CD4-positive, alpha-beta T cell treated with Interleukin-6 for 4 hours (primary cell): Measurements from ENCODE around the gene NSD2.
"Not testable (repeated sequence)": the region's sequence is repeated elsewhere in the genome, so short reads cannot be mapped to it uniquely, and the experiment has no call there.

Experiments used
- DNase-seq: peaks from one replicate; pipeline ENCODE4 v3.0.0-alpha.2; 2020; ENCODE audit warnings: mixed read lengths

The NSD2 gene

DNA sequence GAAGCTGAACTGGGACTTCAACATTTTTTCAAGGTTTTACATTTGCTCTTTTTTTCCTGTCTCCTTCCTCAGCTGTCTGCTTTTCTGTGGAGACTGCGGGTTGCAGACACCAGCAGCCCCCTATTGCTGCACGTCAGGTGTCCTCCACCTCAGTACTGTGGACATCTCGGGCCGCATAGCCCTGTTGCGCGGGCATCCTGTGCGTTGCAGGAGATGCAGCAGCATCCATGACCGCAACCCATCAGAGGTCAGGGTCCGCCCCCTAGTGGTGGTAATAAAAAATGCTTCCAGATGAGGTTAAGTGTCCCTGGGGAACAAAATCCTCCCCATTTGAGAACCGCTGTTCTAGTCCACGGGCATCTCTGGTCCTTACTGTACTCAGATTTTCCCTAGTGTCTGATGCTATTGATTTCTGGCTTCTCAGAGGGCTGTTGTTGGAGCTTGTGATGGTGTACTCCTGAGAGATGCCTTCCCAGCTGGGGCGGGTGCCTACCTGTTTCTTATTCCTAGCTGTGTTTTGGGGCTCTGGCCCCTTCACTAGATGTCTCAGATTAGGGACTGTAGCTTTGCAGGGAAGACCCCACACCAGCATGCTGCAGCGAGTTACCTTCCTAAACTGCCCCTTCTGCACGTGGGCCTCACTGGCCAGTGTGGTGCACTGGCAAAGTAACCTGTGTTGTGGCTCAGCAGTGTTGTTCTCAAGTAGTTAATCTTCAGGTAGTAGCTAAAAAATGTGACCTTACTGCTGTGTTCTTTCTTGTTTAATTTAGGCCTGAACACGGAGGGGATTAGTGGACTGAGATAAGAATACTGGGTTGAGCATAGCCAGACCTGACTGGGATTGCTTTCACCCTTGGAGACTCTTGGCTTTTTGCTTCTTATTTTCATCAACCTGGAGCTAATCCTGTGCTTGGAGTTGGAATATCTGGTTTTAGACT is 28.2 kb downstream of the NSD2 start:
- peak; percentile 80 for DNase-seq

DNA sequence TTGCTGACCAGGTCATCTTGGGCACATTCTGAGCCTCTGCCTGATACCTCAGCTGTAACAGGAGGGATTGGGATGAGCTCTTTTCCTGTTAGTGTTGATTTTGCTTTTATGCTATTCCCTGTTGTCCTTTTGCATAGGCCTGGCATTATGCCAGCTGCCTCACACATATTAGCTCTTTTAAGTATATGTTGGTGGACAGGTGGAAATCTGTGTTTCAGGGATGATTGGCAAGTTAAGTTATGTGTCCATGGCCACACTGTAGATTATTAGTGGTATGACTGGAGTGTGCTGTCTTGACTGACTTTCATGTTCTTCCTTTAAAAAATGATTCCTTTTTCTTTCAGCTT is 28.9 kb downstream of the NSD2 start:
- DNase-seq: no peak

DNA sequence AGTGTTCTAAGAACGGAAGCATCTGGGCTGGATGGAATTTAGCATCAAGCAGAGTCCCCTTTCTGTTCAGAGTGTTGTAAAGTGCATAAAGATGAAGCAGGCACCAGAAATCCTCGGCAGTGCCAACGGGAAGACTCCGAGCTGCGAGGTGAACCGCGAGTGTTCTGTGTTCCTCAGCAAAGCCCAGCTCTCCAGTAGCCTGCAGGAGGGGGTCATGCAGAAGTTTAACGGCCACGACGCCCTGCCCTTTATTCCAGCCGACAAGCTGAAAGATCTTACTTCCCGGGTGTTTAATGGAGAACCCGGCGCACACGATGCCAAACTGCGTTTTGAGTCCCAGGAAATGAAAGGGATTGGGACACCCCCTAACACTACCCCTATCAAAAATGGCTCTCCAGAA is 29.4 kb downstream of the NSD2 start:
- DNase-seq: no peak

GRCh38 chr4:1901127-1901526 is 29.9 kb downstream of the NSD2 start:
- no peak for DNase-seq

DNA sequence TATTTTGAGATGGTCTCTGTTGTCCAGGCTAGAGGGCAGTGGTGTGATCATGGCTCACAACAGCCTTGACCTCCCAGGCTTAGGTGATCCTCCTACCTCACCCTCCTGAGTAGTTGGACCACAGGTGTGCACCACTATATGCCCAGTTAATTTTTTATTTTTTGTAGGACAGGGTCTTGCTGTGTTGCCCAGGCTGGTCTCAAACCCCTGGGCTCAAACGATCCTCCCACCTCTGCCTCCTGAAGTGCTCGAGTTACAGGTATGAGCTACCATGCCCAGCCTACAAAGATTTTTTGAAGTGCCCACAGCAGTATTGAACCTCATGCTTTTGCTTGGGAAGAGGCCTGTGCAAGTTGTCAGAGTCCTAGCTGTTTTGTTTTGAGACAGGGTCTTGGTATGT is 31.1 kb downstream of the NSD2 start:
- DNase-seq: no peak

GRCh38 chr4:1903035-1903434 is 31.8 kb downstream of the NSD2 start:
- no peak for DNase-seq

DNA sequence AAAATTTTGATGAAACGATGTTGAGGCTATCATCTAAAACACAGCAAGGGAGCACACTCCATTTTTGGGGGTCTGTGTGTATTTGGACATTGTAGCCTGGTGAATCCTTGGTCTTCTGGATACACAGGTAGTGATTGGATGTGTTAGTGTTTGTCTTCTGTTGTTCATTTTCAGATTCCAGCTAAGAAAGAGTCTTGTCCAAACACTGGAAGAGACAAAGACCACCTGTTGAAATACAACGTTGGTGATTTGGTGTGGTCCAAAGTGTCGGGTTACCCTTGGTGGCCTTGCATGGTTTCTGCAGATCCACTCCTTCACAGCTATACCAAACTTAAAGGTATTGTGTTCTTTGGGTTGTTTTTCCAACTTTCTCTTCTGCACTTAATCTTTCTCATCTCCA is 32.8 kb downstream of the NSD2 start:
- DNase-seq: no peak

GRCh38 chr4:1907848-1908525 is 36.8 kb downstream of the NSD2 start:
- no peak for DNase-seq

DNA sequence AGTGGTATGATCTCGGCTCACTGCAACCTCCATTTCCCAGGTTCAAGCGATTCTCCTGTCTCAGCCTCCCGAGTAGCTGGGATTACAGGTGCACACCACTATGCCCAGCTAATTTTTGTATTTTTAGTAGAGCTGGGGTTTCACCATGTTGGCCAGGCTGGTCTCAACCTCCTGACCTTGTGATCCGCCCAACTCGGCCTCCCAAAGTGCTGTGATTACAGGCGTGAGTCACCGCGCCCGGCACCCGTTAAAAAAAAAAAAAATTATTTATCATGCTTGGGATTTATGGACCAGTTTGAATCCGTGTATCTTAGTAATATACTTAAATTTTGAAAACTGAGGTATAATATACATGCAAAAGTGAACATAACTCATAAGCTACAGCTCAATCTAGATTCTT is 38.5 kb downstream of the NSD2 start:
- DNase-seq: not testable (repeated sequence)

DNA sequence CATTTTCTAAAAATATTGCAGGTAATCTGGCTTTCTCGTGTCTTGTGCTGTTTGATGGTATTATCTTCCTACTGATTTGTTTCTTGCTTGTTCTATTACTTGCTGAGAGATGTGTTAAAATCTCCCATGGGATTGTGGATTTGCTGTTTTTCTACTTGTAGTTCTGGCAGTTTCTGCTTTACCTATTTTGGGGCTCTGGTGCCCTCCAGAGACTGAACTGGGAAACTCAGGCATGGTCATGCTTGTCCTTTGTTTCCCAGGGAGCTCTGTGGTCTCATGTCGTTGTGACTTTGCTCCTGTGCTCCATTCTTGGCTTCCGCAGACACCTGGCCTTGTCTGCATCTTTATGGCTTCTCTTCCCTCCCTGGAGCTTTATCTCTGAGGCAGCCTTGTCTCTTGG is 39.5 kb downstream of the NSD2 start:
- DNase-seq: peak; percentile 12

DNA sequence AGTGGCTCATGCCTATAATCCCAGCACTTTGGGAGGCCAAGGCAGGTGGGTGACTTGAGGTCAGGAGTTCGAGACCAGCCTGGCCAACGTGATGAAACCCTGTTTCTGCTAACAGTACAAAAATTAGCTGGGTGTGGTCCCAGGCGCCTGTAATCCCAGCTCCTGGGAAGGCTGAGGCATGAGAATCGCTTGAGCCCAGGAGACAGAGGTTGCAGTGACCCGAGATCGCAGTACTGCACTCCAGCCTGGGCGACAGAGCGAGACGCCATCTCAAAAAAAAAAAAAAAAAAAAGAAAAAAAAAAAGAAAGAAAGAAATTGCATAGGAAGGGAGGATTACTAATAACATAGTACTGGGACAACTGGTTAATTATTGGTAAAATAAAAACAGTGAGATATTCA is 40.1 kb downstream of the NSD2 start:
- not testable (repeated sequence) for DNase-seq

DNA sequence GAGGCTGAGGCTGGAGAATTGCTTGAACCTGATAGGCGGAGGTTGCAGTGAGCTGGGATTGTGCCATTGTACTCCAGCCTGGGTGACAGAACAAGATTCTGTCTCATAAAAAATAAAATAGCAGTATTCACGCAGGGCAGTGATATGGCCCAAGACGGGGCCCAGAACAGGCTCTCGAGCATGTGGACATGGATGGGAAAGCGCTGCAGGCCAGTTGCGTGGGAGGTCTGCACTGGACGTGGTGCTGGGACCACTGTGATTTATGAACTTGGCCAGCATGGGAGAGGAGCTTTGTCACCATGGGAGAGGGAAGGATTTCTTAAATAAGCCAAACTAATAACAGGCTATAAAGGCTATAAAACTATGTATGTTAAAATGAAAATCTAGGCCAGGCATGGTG is 51.6 kb downstream of the NSD2 start:
- DNase-seq: no peak

GRCh38 chr4:1927675-1928074 is 56.5 kb downstream of the NSD2 start:
- no peak for DNase-seq

- no peak for DNase-seq
Measured at GRCh38 chr4:1928356-1929239, 57.4 kb downstream of the NSD2 start.

- no peak for DNase-seq
Measured at GRCh38 chr4:1932736-1933135, 61.5 kb downstream of the NSD2 start.

DNA sequence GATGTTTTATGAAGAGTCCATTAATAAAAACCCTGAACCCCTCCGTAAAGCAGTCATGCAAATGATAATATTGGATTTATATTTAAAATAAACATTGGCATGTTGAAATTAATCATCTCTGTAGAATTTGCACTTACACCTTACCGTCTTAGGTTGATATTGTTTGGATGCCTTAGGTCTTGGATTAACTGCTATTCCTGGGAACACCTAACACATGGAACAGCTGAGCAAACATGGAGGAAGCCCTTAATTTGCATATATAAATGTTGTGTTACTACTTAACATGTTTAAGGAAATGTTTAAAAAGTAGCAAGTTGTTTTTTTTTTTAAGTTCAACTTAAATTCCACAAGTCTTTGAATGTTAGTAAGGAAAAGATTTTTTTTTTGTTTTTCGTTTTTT is 62.5 kb downstream of the NSD2 start:
- no peak for DNase-seq

GRCh38 chr4:1937550-1937949 is 66.4 kb downstream of the NSD2 start:
- no peak for DNase-seq

- no peak for DNase-seq
Measured at GRCh38 chr4:1938027-1938426, 66.8 kb downstream of the NSD2 start.

GRCh38 chr4:1939664-1940509 is 68.7 kb downstream of the NSD2 start:
- no peak for DNase-seq

DNA sequence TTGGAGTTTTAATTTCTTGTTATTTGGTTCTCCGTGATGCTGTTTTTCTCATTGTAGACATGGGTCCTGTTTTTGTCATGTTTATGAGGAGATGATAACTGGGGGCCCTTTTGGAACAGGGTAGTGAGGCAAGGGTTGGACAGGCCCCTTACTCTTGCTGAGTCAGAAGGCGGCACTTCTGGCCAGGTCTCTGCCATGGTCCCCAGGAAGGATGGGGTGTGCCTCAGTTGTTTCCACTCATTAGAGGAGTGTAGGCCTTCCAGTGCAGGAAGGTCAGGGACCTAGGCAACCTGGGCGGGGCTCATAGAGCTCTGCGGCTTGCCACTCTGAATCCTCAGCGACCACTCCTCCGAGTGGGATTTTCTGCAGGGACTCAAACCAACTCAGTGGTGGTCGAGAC is 69.4 kb downstream of the NSD2 start:
- no peak for DNase-seq

- DNase-seq: no peak
Measured at GRCh38 chr4:1943928-1944327, 72.7 kb downstream of the NSD2 start.

DNA sequence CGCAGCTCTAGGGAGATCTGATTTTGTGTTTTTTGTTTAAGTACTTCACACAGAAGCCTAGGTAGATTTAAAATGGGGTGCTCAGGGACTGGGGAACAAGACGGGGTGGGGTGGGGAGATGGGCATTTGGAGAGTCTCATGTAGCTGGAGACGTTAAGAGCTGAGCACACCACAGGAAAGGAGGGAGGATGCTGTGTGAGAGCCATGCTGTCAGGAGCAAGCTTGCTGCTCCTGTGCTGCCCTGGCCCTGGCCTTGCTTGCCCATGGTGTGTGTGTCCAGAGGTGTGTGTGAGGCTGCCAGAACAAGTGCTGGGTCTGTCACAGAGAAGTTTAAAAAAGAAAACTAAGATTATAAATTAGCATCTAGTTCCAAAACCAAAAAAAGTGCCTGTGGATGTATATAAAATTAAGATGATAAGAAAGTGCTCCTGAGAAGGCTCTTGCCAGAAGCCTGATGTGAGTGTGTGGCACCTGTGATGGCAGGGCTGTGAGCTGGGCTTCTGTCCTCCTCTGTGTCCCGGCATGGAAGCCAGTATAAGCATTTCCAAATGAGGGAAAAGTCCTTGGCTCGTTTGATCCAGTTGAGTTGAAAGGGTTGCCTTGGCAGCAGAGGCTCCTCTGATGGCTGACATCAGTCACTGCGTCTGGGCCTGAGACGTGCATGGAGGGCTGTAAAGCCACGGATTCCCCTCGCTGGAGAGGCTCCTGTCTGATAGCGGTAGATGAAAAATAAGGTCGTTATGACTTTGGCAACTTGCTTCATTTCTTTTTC is 74.1 kb downstream of the NSD2 start:
- no peak for DNase-seq
